PC-3 (cell line): Measurements from ENCODE around the gene AGAP1. TPM values are rescaled to one million over a fixed set of nuclear protein-coding genes. Genes with fewer than 3 reads are reported as not detected.

ENCODE experiments used
- ATAC-seq: fragments of 200-7000 bp; cut with Tn5 transposase; 2 replicates; pipeline ENCODE4 v1.9.1; 2020; ENCODE audit warnings: mild to moderate bottlenecking, moderate library complexity
- BruUV-seq: library from RNA; stranded (reverse); fragments of 400-500 nt; replicated peaks from 2 replicates; lab custom pipeline; 2021; lab: Mats Ljungman, UMichigan
- CTCF ChIA-PET: fragments of 300-600 bp; sonication (Branson Sonifier 250); formaldehyde crosslinking; loops from one replicate; lab custom pipeline; 2022; ENCODE audit warnings: antibody characterized with exemption; lab: Charles Lee
- POLR2A ChIA-PET: fragments of 300-600 bp; sonication (Branson Sonifier 250); formaldehyde crosslinking; loops from one replicate; lab custom pipeline; 2022; ENCODE audit warnings: antibody characterized with exemption; ENCODE audit not compliant: unreplicated experiment; lab: Charles Lee
- DNase-seq: peaks from one replicate; pipeline ENCODE4 v3.0.0-alpha.2; 2015
- H2AFZ ChIP-seq: fragments of 300-600 bp; sonication (generic); 2 replicates; pipeline ENCODE4 v1.6.0; 2016; ENCODE audit warnings: antibody characterized with exemption, low read length
- H3F3A ChIP-seq: fragments of 300-600 bp; sonication (generic); one replicate; pipeline ENCODE4 v1.6.0; 2017; ENCODE audit warnings: antibody characterized with exemption, low read length, control low read depth, mild to moderate bottlenecking; ENCODE audit not compliant: unreplicated experiment
- H3K27ac ChIP-seq: fragments of 300-600 bp; sonication (generic); 2 replicates; pipeline ENCODE4 v1.5.1; 2016; ENCODE audit warnings: mild to moderate bottlenecking, low read length
- H3K27me3 ChIP-seq: fragments of 300-600 bp; sonication (generic); 2 replicates; pipeline ENCODE4 v1.6.1; 2016; ENCODE audit warnings: low read length, mixed read lengths
- H3K36me3 ChIP-seq: fragments of 300-600 bp; sonication (generic); 2 replicates; pipeline ENCODE4 v1.6.1; 2016; ENCODE audit warnings: low read depth, mixed run types, low read length, mixed read lengths
- H3K4me1 ChIP-seq: fragments of 300-600 bp; sonication (generic); 2 replicates; pipeline ENCODE4 v1.5.1; 2016; ENCODE audit warnings: low read length; ENCODE audit not compliant: insufficient read depth
- H3K4me2 ChIP-seq: fragments of 300-600 bp; sonication (generic); 2 replicates; pipeline ENCODE4 v1.6.0; 2016; ENCODE audit warnings: low read length
- H3K4me3 ChIP-seq: fragments of 300-600 bp; sonication (generic); 2 replicates; pipeline ENCODE4 v1.5.1; 2016; ENCODE audit warnings: mild to moderate bottlenecking, low read length, mixed read lengths
- H3K79me2 ChIP-seq: fragments of 300-600 bp; sonication (generic); 2 replicates; pipeline ENCODE4 v1.6.1; 2017; ENCODE audit warnings: low read length, mixed read lengths
- H3K9ac ChIP-seq: fragments of 300-600 bp; sonication (generic); 2 replicates; pipeline ENCODE4 v1.6.0; 2016; ENCODE audit warnings: mild to moderate bottlenecking, low read length
- H3K9me2 ChIP-seq: fragments of 300-600 bp; sonication (generic); replicated peaks from 2 replicates; pipeline ENCODE4 v1.6.1; 2016; ENCODE audit warnings: mixed run types, low read length, mixed read lengths
- H3K9me3 ChIP-seq: fragments of 300-600 bp; sonication (generic); 2 replicates; pipeline ENCODE4 v1.6.1; 2016; ENCODE audit warnings: low read length, mixed read lengths
- H4K20me1 ChIP-seq: fragments of 300-600 bp; sonication (generic); 2 replicates; pipeline ENCODE4 v1.6.1; 2016; ENCODE audit warnings: low read length, mixed read lengths
- EZH2 ChIP-seq: fragments of 300-600 bp; sonication (generic); IDR thresholded peaks from one replicate; pipeline ENCODE4 v1.6.1; 2017; ENCODE audit warnings: antibody characterized with exemption, mild to moderate bottlenecking, low read length; ENCODE audit not compliant: unreplicated experiment
- EZH2phosphoT487 ChIP-seq: fragments of 300-600 bp; sonication (generic); IDR thresholded peaks from 2 replicates; pipeline ENCODE4 v1.6.1; 2018; ENCODE audit warnings: mild to moderate bottlenecking, antibody characterized with exemption, low read length, borderline replicate concordance
- intact Hi-C: fragments of 100-400 bp; cut with micrococcal nuclease; formaldehyde crosslinking; loops from 2 replicates; pipeline ENCODE4 v1.9.0; 2023
- total RNA-seq: library from RNA; depleted of rRNA; stranded (reverse); fragments of >200 nt; gene quantifications from 2 replicates; pipeline ENCODE4 v1.2.3, GENCODE V29; 2014
- TF ChIP-seq, protein P1 (sequence below): fragments of 300-600 bp; sonication (generic); conservative IDR thresholded peaks from 2 replicates; pipeline ENCODE4 v1.5.1; 2017; ENCODE audit warnings: antibody characterized with exemption, low read depth, mild to moderate bottlenecking, low read length

Gene AGAP1
- total RNA-seq, 1 experiment from 2014 or later, result 31.0 TPM

GRCh38 chr2:235542733-235543127 lies 48.9 kb downstream of the AGAP1 start:
- intact Hi-C loops, result no loop called here
- H3K9me2 ChIP-seq, result no peaks in the 10 kb centered on the region
- BruUV-seq, result no TSS peak
- peak overlapping the region; percentile 67 for H3K4me2 ChIP-seq
- ChIA-PET POLR2A (no interaction called here), CTCF (interaction anchor here (1.0 kb wide), 1 partner anchor 9 kb away, joined by 3 read pairs; no protein-coding TSS in a partner anchor)
- H3K9me3 ChIP-seq, result no peaks in the 10 kb centered on the region
- peaks cover 98% of the 10 kb centered on the region for H3K79me2 ChIP-seq
- H4K20me1 ChIP-seq, result peaks cover 6% of the 10 kb centered on the region; the same call in 1 of the 2 replicates
- H3K9ac ChIP-seq, result no peak overlapping the region
- H2AFZ ChIP-seq, result no peak overlapping the region
- TF ChIP-seq, protein P1, sequence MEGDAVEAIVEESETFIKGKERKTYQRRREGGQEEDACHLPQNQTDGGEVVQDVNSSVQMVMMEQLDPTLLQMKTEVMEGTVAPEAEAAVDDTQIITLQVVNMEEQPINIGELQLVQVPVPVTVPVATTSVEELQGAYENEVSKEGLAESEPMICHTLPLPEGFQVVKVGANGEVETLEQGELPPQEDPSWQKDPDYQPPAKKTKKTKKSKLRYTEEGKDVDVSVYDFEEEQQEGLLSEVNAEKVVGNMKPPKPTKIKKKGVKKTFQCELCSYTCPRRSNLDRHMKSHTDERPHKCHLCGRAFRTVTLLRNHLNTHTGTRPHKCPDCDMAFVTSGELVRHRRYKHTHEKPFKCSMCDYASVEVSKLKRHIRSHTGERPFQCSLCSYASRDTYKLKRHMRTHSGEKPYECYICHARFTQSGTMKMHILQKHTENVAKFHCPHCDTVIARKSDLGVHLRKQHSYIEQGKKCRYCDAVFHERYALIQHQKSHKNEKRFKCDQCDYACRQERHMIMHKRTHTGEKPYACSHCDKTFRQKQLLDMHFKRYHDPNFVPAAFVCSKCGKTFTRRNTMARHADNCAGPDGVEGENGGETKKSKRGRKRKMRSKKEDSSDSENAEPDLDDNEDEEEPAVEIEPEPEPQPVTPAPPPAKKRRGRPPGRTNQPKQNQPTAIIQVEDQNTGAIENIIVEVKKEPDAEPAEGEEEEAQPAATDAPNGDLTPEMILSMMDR, result no peak
- no peak for TF ChIP-seq EZH2
- TF ChIP-seq EZH2phosphoT487, result no peak
- ATAC-seq, result peak; percentile 52
- H3K27ac ChIP-seq, result peak overlapping the region; percentile 57
- H3F3A ChIP-seq, result no peaks in the 10 kb centered on the region
- H3K4me3 ChIP-seq, result peak overlapping the region; percentile 18; the same call in 1 of the 2 replicates
- no peaks in the 10 kb centered on the region for H3K36me3 ChIP-seq
- H3K4me1 ChIP-seq, result peaks cover 35% of the 10 kb centered on the region
- H3K27me3 ChIP-seq, result no peaks in the 10 kb centered on the region
- DNase-seq, result peak; percentile 70

GRCh38 chr2:235543128-235543750 lies 49.4 kb downstream of the AGAP1 start:
- Histone ChIP-seq H3K4me1 (peaks cover 35% of the 10 kb centered on the region), H3K9ac (peak overlapping the region; percentile 18), H3K27me3 (no peaks in the 10 kb centered on the region), H3K9me3 (no peaks in the 10 kb centered on the region), H3F3A (no peaks in the 10 kb centered on the region), H3K4me2 (peak overlapping the region; percentile 77), H3K27ac (peak overlapping the region; percentile 85), H2AFZ (no peak overlapping the region), H4K20me1 (peaks cover 6% of the 10 kb centered on the region; the same call in 1 of the 2 replicates), H3K79me2 (peaks cover 98% of the 10 kb centered on the region), H3K36me3 (no peaks in the 10 kb centered on the region), H3K9me2 (no peaks in the 10 kb centered on the region), H3K4me3 (no peak overlapping the region; the same call in 1 of the 2 replicates)
- DNase-seq (peak; percentile 74), ATAC-seq (peak; percentile 69)
- intact Hi-C loops, result no loop called here
- TF ChIP-seq EZH2phosphoT487 (no peak), EZH2 (no peak)
- TF ChIP-seq, protein P1, result no peak
- no TSS peak for BruUV-seq
- ChIA-PET POLR2A (no interaction called here), CTCF (no interaction called here)
